ENCODE data around the gene UBA52.
"Not testable (repeated sequence)": the region's sequence is repeated elsewhere in the genome, so short reads cannot be mapped to it uniquely, and the experiment has no call there.

Gene UBA52

GRCh38 chr19:18595475-18595874, 23.8 kb downstream of the UBA52 start:
- TF ChIP-seq, protein P1, sequence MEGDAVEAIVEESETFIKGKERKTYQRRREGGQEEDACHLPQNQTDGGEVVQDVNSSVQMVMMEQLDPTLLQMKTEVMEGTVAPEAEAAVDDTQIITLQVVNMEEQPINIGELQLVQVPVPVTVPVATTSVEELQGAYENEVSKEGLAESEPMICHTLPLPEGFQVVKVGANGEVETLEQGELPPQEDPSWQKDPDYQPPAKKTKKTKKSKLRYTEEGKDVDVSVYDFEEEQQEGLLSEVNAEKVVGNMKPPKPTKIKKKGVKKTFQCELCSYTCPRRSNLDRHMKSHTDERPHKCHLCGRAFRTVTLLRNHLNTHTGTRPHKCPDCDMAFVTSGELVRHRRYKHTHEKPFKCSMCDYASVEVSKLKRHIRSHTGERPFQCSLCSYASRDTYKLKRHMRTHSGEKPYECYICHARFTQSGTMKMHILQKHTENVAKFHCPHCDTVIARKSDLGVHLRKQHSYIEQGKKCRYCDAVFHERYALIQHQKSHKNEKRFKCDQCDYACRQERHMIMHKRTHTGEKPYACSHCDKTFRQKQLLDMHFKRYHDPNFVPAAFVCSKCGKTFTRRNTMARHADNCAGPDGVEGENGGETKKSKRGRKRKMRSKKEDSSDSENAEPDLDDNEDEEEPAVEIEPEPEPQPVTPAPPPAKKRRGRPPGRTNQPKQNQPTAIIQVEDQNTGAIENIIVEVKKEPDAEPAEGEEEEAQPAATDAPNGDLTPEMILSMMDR (IDR thresholded peaks at IDR 0.05; ENCODE audit: extremely low read depth, insufficient read depth, missing control alignments) = no peak
- no peak for DNase-seq (ENCODE audit: low spot score)
- in situ Hi-C loops (cut with MboI; ENCODE audit: low pct_unique_long_range_greater_than_20kb, low sequenced_read_pairs, unreplicated experiment) = no loop called here

- in situ Hi-C loops (cut with MboI; ENCODE audit: low pct_unique_long_range_greater_than_20kb, low sequenced_read_pairs, unreplicated experiment) = no loop called here
- DNase-seq (ENCODE audit: low spot score) = peak; percentile 51
- TF ChIP-seq, protein P1 (IDR thresholded peaks at IDR 0.05; ENCODE audit: extremely low read depth, insufficient read depth, missing control alignments) = no peak
These were observed 25.1 kb downstream of the UBA52 start for GRCh38 chr19:18596752-18597157.

- TF ChIP-seq, protein P1 (IDR thresholded peaks at IDR 0.05; ENCODE audit: extremely low read depth, insufficient read depth, missing control alignments) = no peak
- in situ Hi-C loops (cut with MboI; ENCODE audit: low pct_unique_long_range_greater_than_20kb, low sequenced_read_pairs, unreplicated experiment) = no loop called here
These were observed 26.4 kb downstream of the UBA52 start for GRCh38 chr19:18597809-18598660.

GRCh38 chr19:18599485-18599884, 27.8 kb downstream of the UBA52 start:
- in situ Hi-C loops (cut with MboI; ENCODE audit: low pct_unique_long_range_greater_than_20kb, low sequenced_read_pairs, unreplicated experiment) = no loop called here
- TF ChIP-seq, protein P1 (IDR thresholded peaks at IDR 0.05; ENCODE audit: extremely low read depth, insufficient read depth, missing control alignments) = no peak
- DNase-seq (ENCODE audit: low spot score) = peak; percentile 18

More at GRCh38 chr19:18597809-18598660, 26.4 kb downstream of the UBA52 start:
- DNase-seq (ENCODE audit: low spot score) = peak; percentile 24

DNA sequence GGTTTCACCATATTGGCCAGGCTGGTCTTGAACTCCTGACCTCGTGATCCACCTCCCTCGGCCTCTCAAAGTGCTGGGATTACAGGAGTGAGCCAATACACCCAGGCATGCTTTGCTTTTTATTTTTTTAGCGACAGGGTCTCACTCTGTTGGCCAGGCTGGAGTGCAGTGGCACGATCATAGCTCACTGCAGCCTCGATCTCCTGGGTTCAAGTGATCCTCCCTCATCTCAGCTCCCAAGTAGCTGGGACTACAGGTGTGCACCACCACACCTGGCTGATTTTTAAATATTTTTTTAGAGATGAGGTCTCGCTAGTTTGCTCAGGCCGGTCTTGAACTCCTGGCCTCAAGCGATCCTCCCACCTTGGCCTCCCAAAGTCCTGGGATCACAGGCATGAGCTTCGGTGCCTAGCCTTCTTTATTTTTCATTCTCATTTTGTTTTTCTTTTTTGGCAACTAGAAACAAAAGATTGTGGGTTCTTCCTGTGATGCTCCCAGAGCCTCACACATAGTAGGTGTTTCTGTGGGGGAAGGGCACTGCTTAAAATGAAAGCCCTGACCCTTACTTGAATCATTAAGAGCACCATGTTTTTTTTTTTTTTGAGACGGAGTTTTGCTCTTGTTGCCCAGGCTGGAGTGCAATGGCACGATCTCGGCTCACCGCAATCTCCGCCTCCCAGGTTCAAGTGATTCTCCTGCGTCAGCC, 29.2 kb downstream of the UBA52 start:
- in situ Hi-C loops (cut with MboI; ENCODE audit: low pct_unique_long_range_greater_than_20kb, low sequenced_read_pairs, unreplicated experiment); DNase-seq (ENCODE audit: low spot score): not testable (repeated sequence)

GRCh38 chr19:18601875-18602274, 30.2 kb downstream of the UBA52 start:
- DNase-seq (ENCODE audit: low spot score) = peak; percentile 20
- in situ Hi-C loops (cut with MboI; ENCODE audit: low pct_unique_long_range_greater_than_20kb, low sequenced_read_pairs, unreplicated experiment) = no loop called here
- TF ChIP-seq, protein P1 (IDR thresholded peaks at IDR 0.05; ENCODE audit: extremely low read depth, insufficient read depth, missing control alignments) = no peak

Measured in GM13977 (cell line).